Naive thymus-derived CD4-positive, alpha-beta T cell (primary cell): ENCODE data around the gene PTDSS2. TPM values are rescaled to one million over a fixed set of nuclear protein-coding genes. Genes with fewer than 3 reads are reported as not detected.

Source experiments
- ATAC-seq: fragments of 150-1000 bp; cut with Tn5 transposase; 2 replicates; pipeline ENCODE4 v1.10.0; 2021; ENCODE audit warnings: mild to moderate bottlenecking, moderate library complexity
- CTCF ChIA-PET: fragments of 350-600 bp; sonication (Branson Sonifier 250); formaldehyde crosslinking; loops from one replicate; lab custom pipeline; 2021; ENCODE audit warnings: antibody characterized with exemption; lab: Charles Lee
- POLR2A ChIA-PET: fragments of 350-600 bp; sonication (Branson Sonifier 250); formaldehyde crosslinking; loops from one replicate; lab custom pipeline; 2021; ENCODE audit warnings: antibody characterized with exemption, inconsistent platforms; lab: Charles Lee
- DNase-seq, 9 donors: peaks; one replicate each; pipeline versions ENCODE4 v3.0.0 to v3.0.0-alpha.2; 2020 to 2022; ENCODE audit warnings: mixed read lengths in 1 of 9
- H3K27ac ChIP-seq: one replicate; pipeline ENCODE4 v1.7.0; 2013; ENCODE audit warnings: mild to moderate bottlenecking, low read depth, low read length, moderate library complexity
- H3K27me3 ChIP-seq, 2 donors: one replicate each; pipeline ENCODE4 v1.7.0; 2013; ENCODE audit warnings: low read length in 2 of 2, mild to moderate bottlenecking in 2 of 2, moderate library complexity in 2 of 2; ENCODE audit not compliant: control insufficient read depth in 2 of 2, insufficient read depth in 2 of 2
- H3K36me3 ChIP-seq, 3 experiments: 1 replicate in 2 of 3; 2 replicates in 1 of 3; pipeline ENCODE4 v1.7.0; 2013; ENCODE audit warnings: low read length in 3 of 3, mild to moderate bottlenecking in 3 of 3, moderate library complexity in 1 of 3; ENCODE audit not compliant: insufficient read depth in 3 of 3, control insufficient read depth in 2 of 3
- H3K4me1 ChIP-seq, 2 donors: one replicate each; pipeline ENCODE4 v1.7.0; 2013; ENCODE audit warnings: low read length in 2 of 2, mild to moderate bottlenecking in 2 of 2, moderate library complexity in 1 of 2; ENCODE audit not compliant: control insufficient read depth in 2 of 2, insufficient read depth in 2 of 2
- H3K4me3 ChIP-seq: 2 replicates; pipeline ENCODE4 v1.7.0; 2013; ENCODE audit warnings: mild to moderate bottlenecking, low read length
- H3K9me3 ChIP-seq, 3 experiments: 1 replicate in 2 of 3; 2 replicates in 1 of 3; pipeline ENCODE4 v1.7.0; 2013; ENCODE audit warnings: low read length in 3 of 3; ENCODE audit not compliant: control insufficient read depth in 2 of 3
- H3K27ac Mint-ChIP-seq, 9 donors: one replicate each; pipeline ENCODE4 v1.8.0; 2020 to 2022; ENCODE audit warnings: mixed read lengths in 9 of 9, mild to moderate bottlenecking in 8 of 9, moderate library complexity in 5 of 9, inconsistent platforms in 2 of 9
- H3K27me3 Mint-ChIP-seq, 5 donors: one replicate each; pipeline ENCODE4 v1.8.0; 2021 to 2022; ENCODE audit warnings: mixed read lengths in 5 of 5, mild to moderate bottlenecking in 1 of 5
- H3K36me3 Mint-ChIP-seq, 5 donors: one replicate each; pipeline ENCODE4 v1.8.0; 2020 to 2022; ENCODE audit warnings: mixed read lengths in 5 of 5, mild to moderate bottlenecking in 3 of 5, inconsistent platforms in 1 of 5
- H3K4me1 Mint-ChIP-seq, 7 donors: one replicate each; pipeline ENCODE4 v1.8.0; 2020 to 2022; ENCODE audit warnings: mixed read lengths in 7 of 7, mild to moderate bottlenecking in 3 of 7, inconsistent platforms in 1 of 7
- H3K4me3 Mint-ChIP-seq, 10 donors: one replicate each; pipeline ENCODE4 v1.8.0; 2020 to 2022; ENCODE audit warnings: mild to moderate bottlenecking in 10 of 10, mixed read lengths in 10 of 10, moderate library complexity in 6 of 10, inconsistent platforms in 2 of 10
- H3K9me3 Mint-ChIP-seq, 11 donors: one replicate each; pipeline ENCODE4 v1.8.0; 2020 to 2022; ENCODE audit warnings: mixed read lengths in 11 of 11, mild to moderate bottlenecking in 4 of 11, inconsistent platforms in 1 of 11, moderate library complexity in 1 of 11
- intact Hi-C, 2 donors: fragments of 100-400 bp; cut with micrococcal nuclease; formaldehyde crosslinking; loops; one replicate each; pipeline ENCODE4 v1.15.1; 2023
- polyA plus RNA-seq, 2 donors: library from polyadenylated mRNA; unstranded; fragments of 300-500 nt; fragmentation: Illumina TruSeq; gene quantifications; one replicate each; pipeline ENCODE4 v1.2.3, GENCODE V29; 2021
- total RNA-seq, 6 experiments: library from RNA in 5 of 6; stranded (reverse) in 5 of 6; gene quantifications; 1 replicate in 5 of 6; 2 replicates in 1 of 6; pipeline ENCODE4 v1.2.3 and lab custom pipeline; 2021 to 2026

PTDSS2 gene
- total and polyA plus RNA-seq, 7 experiments from 2014 or later: 9.0 to 27.7 (median 19.4) TPM

DNA sequence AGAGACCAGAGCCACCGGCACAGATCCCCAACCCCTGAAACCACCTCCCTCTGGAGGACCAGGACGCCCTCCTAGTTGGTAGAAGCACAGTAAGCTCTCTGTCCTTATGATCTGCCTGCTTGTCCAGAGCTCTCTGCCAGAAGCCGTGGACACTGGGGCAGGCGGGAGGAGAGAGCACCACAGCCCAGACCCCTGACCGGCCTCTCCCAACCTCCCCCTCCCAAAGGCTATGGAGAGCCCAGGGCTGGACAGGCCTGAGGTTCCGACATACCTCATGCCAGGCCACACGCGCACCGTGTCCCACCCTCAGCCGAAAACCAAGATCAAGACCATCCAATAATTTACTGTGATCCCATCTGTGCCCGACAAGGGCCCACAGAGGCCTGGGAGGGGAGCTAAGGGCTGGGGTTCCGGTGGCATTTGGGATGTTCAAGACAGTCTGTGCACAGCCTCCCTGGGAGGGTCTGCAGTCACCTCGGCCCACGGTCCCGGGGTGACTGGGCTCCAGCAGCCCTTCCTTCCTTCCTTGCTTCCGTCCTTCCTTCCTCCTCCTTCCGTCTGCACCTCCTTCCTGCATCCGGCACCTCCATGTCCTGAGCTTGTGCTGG, 81.9 kb downstream of the PTDSS2 start:
- Histone ChIP-seq H3K27me3 (no peaks in the 10 kb centered on the region), H3K9me3 (no peaks in the 10 kb centered on the region), H3K36me3 (peaks cover 0 to 30% (median 0%) of the 10 kb centered on the region in 3 experiments), H3K27ac (no peak overlapping the region), H3K4me1 (peaks cover 11 to 12% of the 10 kb centered on the region in 2 donors), H3K4me3 (no peak overlapping the region)
- CTCF ChIA-PET: interaction anchor here (1.6 kb wide), 1 partner anchor 13 kb away, joined by 5 read pairs; no protein-coding TSS in a partner anchor
- Mint-ChIP-seq H3K27ac (no peak overlapping the region), H3K9me3 (no peaks in the 10 kb centered on the region), H3K27me3 (no peaks in the 10 kb centered on the region), H3K4me3 (peak overlapping the region in 1 of 10 donors; percentile 38), H3K4me1 (peaks cover 0 to 8% (median 5%) of the 10 kb centered on the region in 7 donors), H3K36me3 (peaks cover 0 to 6% (median 0%) of the 10 kb centered on the region in 5 donors)
- ATAC-seq (no peak), DNase-seq (no peak)
- intact Hi-C loops: no loop called here
- POLR2A ChIA-PET: interaction anchor here (0.7 to 1.3 kb wide), 2 partner anchors 26 to 226 kb away, joined by 3 to 4 read pairs; no protein-coding TSS in a partner anchor

- no peak overlapping the region for H3K27ac Mint-ChIP-seq
- Histone ChIP-seq H3K9me3 (no peaks in the 10 kb centered on the region), H3K27ac (no peak overlapping the region), H3K36me3 (peaks cover 0 to 30% (median 0%) of the 10 kb centered on the region in 3 experiments), H3K4me3 (no peak overlapping the region), H3K27me3 (no peaks in the 10 kb centered on the region), H3K4me1 (peaks cover 14% of the 10 kb centered on the region in 2 donors)
- DNase-seq (no peak), ATAC-seq (no peak)
- H3K9me3 Mint-ChIP-seq: no peaks in the 10 kb centered on the region
- H3K4me3 Mint-ChIP-seq: peak overlapping the region in 1 of 10 donors; percentile 38
- intact Hi-C loops: no loop called here
- ChIA-PET POLR2A (interaction anchor here (0.6 to 1.3 kb wide), 3 partner anchors 11 to 226 kb away, joined by 3 to 4 read pairs (median 3); no protein-coding TSS in a partner anchor), CTCF (interaction anchor here (1.6 kb wide), 1 partner anchor 14 kb away, joined by 5 read pairs; no protein-coding TSS in a partner anchor)
- H3K4me1 Mint-ChIP-seq: peaks cover 4 to 10% (median 8%) of the 10 kb centered on the region in 7 donors
- H3K27me3 Mint-ChIP-seq: no peaks in the 10 kb centered on the region
- peaks cover 0 to 6% (median 0%) of the 10 kb centered on the region in 5 donors for H3K36me3 Mint-ChIP-seq
Measured at GRCh38 chr11:532527-532985, 82.5 kb downstream of the PTDSS2 start.

GRCh38 chr11:532986-533585, 83.0 kb downstream of the PTDSS2 start:
- H3K27me3 ChIP-seq: no peaks in the 10 kb centered on the region
- Mint-ChIP-seq H3K9me3 (no peaks in the 10 kb centered on the region), H3K27ac (no peak overlapping the region), H3K27me3 (no peaks in the 10 kb centered on the region), H3K36me3 (peaks cover 0 to 6% (median 0%) of the 10 kb centered on the region in 5 donors), H3K4me3 (peak overlapping the region in 2 of 10 donors; percentile 53 to 56), H3K4me1 (peaks cover 5 to 15% (median 10%) of the 10 kb centered on the region in 7 donors)
- no peak overlapping the region for H3K4me3 ChIP-seq
- DNase-seq (no peak), ATAC-seq (no peak)
- peaks cover 0 to 30% (median 0%) of the 10 kb centered on the region in 3 experiments for H3K36me3 ChIP-seq
- intact Hi-C loops: no loop called here
- CTCF ChIA-PET: interaction anchor here (1.6 kb wide), 1 partner anchor 14 kb away, joined by 5 read pairs; no protein-coding TSS in a partner anchor
- POLR2A ChIA-PET: interaction anchor here (0.6 to 1.3 kb wide), 3 partner anchors 11 to 227 kb away, joined by 3 to 4 read pairs (median 3); no protein-coding TSS in a partner anchor
- H3K4me1 ChIP-seq: peaks cover 19 to 20% of the 10 kb centered on the region in 2 donors
- H3K27ac ChIP-seq: no peak overlapping the region
- no peaks in the 10 kb centered on the region for H3K9me3 ChIP-seq

- H3K4me3 ChIP-seq: no peak overlapping the region
- intact Hi-C loops: loop anchor here in 1 of 2 donors (2.0 kb wide), 1 partner anchor 35 kb away; no protein-coding TSS in a partner anchor
- DNase-seq: no peak
Measured at GRCh38 chr11:533586-534395, 83.7 kb downstream of the PTDSS2 start.

DNA sequence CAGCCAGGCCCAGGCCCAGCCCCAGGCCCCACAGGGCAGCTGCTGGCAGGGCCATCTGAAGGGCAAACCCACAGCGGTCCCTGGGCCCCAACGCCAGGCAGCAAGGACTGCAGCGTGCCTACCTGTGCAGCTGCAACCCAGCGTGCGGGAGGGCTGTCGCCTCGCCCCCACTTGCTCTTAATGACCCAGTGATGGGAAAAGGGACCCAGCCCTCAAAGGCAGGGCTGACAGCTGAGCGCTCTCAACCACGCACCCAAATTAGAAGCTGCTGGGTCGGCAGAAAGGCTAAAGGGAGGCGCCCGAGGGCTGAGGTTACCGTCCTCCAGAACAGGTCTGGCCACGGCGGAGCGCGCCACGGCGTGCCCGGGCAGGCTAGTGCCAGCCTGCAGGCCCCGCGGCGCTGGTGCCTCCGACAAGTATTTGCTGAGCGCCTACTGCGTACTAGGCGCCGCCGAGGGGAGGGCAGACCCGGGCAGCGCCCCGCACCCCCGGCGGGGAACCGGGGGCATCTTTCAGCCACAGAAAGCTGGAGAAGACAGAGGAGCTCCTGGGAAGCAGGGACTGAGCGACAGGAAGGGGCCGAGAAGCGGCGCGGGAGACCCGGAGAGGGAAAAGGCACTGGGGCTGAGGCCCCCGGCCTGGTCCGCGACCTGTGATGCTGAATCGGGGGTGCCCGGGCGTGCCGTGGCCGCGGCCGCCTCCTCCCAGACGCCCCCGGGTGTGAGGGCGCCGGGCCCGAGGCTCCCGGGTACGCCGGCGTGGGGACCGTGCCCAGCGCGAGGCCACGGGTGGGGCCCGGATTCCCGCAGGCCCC, 84.5 kb downstream of the PTDSS2 start:
- DNase-seq: peak in 5 of 9 donors; percentile 30 to 38 (median 34)
- ChIA-PET POLR2A (interaction anchor here (0.6 to 4.0 kb wide), 7 partner anchors 11 to 274 kb away, joined by 3 to 26 read pairs (median 4); partner anchors contain the start of gene RNH1), CTCF (no interaction called here)
- intact Hi-C loops: loop anchor here (1.0 to 5.0 kb wide), 9 partner anchors 16 to 327 kb away; partner anchors contain the start of genes BET1L (in 2 of the 2), RIC8A (in 2 of the 2), DEAF1 (in 1 of the 2) and PTDSS2 (in 1 of the 2)
- Histone ChIP-seq H3K4me1 (peaks cover 20 to 21% of the 10 kb centered on the region in 2 donors), H3K36me3 (peaks cover 0 to 30% (median 0%) of the 10 kb centered on the region in 3 experiments), H3K27me3 (no peaks in the 10 kb centered on the region), H3K4me3 (peak overlapping the region; percentile 59), H3K27ac (peak overlapping the region; percentile 71), H3K9me3 (no peaks in the 10 kb centered on the region)
- Mint-ChIP-seq H3K36me3 (peaks cover 0 to 6% (median 0%) of the 10 kb centered on the region in 5 donors), H3K27me3 (no peaks in the 10 kb centered on the region), H3K27ac (peak overlapping the region in 3 of 9 donors; percentile 17 to 56 (median 49)), H3K9me3 (no peaks in the 10 kb centered on the region), H3K4me1 (peaks cover 5 to 16% (median 11%) of the 10 kb centered on the region in 7 donors), H3K4me3 (peak overlapping the region; percentile 45 to 83 (median 71))
- ATAC-seq: no peak

More at GRCh38 chr11:533586-534395, 83.7 kb downstream of the PTDSS2 start:
- H3K27ac ChIP-seq: peak overlapping the region; percentile 71
- no peak overlapping the region for H3K27ac Mint-ChIP-seq
- peaks cover 0 to 6% (median 0%) of the 10 kb centered on the region in 5 donors for H3K36me3 Mint-ChIP-seq
- peak overlapping the region in 7 of 10 donors; percentile 33 to 83 (median 73) for H3K4me3 Mint-ChIP-seq
- H3K9me3 Mint-ChIP-seq: no peaks in the 10 kb centered on the region
- no peak for ATAC-seq
- ChIA-PET POLR2A (interaction anchor here (0.7 to 4.0 kb wide), 6 partner anchors 12 to 275 kb away, joined by 4 to 26 read pairs (median 4); partner anchors contain the start of gene RNH1), CTCF (interaction anchor here (0.6 kb wide), 1 partner anchor 78 kb away, joined by 4 read pairs; no protein-coding TSS in a partner anchor)
- H3K27me3 Mint-ChIP-seq: no peaks in the 10 kb centered on the region
- no peaks in the 10 kb centered on the region for H3K9me3 ChIP-seq
- H3K4me1 ChIP-seq: peaks cover 20 to 21% of the 10 kb centered on the region in 2 donors
- H3K36me3 ChIP-seq: peaks cover 0 to 30% (median 0%) of the 10 kb centered on the region in 3 experiments
- peaks cover 5 to 16% (median 11%) of the 10 kb centered on the region in 7 donors for H3K4me1 Mint-ChIP-seq
- H3K27me3 ChIP-seq: no peaks in the 10 kb centered on the region
